ENCODE results near the gene ATXN3L. TPM values are rescaled to one million over a fixed set of nuclear protein-coding genes. Genes with fewer than 3 reads are reported as not detected.
"Not testable (repeated sequence)": the region's sequence is repeated elsewhere in the genome, so short reads cannot be mapped to it uniquely, and the experiment has no call there.

ATXN3L gene
- polyA plus RNA-seq, 10 donors, result not detected

DNA sequence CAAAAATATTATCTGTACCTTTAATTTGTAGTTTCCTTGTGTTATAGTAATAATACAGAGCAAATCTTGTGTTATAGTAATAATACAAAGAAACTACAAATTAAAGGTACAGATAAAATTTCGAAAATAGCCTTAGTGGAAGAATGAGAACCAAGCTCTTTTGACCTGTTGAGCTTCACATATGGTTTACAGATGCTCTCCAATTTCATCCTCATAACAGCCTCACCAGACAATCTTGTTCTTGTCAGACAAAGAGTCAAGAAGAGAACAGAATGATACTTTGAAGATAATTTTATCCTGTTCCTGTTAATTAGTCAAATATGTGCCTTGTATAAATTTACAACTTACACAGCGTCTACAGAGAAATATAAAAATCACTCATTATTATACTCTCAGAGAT lies 12.8 kb downstream of the ATXN3L start:
- DNase-seq, result no peak

DNA sequence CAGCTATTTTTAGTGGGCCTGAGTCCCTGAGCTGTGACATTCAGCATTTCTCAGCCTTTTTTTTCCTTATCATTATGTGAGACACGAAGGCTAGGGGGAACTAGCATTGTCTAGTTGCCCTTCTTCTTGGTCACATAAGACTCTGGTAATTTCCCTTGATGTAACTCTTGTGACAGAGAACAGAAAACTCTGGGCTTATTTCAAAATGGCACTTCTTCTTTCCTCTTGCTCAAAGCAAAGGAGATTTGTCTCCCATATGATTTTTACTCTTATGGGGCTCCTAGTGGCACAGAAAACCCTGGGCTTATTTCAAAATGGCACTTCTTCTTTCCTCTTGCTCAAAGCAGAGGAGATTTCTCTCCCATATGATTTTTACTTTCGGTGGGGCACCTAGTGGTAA lies 14.7 kb downstream of the ATXN3L start:
- no peak for DNase-seq

DNA sequence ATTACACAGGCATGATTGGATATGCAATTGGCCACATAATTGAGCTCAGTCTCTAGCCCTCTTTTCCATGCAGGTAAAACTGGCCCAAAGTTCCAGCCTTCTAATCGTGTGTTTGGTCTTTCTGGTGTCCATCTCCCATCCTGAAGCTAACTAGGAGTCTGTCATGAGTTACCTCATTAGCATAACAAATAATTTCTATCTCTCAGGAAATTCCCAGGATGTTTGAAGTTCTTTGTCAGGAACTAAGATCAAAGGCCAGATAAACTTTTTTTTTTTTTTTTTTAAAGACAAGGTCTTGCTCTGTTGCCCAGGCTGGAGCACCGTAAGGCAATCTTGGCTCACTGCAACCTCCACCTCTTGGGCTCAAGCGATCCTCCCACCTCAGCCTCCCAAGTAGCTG lies 15.8 kb downstream of the ATXN3L start:
- no peak for DNase-seq

DNA sequence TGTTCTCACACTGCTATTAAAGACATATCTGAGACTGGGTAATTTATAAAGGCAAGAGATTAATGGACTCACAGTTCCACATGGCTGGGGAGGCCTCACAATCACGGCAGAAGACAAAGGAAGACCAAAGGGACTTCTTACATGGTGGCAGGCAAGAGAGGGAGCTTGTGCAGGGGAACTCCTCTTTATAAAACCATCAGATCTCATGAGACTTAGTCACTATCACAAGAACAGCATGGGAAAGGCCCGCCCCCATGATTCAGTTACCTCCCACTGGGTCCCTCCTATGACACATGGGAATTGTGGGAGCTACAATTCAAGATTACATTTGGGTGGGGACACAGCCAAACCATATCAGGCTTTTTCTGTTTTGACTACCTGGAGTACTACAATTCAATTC lies 16.6 kb downstream of the ATXN3L start:
- DNase-seq, result not testable (repeated sequence)

DNA sequence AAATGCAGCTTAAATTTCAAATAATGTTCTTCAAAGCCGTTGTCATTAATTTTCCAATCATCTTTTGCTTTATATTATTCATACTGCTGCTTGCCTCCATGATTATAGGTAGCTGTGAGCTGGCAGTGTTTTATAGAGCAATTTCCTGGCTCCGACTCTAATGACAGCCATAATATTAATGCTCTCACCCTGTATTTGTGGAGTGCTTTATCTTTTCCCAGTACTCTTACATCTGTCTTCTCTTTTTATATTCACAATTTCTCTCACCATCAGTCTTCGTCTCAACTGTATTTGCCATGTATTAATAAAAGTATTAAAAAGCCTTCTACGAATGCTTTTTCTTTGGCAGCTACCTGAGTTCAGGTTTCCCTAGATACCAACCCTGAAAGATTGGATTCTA lies 21.0 kb downstream of the ATXN3L start:
- DNase-seq, result no peak

DNA sequence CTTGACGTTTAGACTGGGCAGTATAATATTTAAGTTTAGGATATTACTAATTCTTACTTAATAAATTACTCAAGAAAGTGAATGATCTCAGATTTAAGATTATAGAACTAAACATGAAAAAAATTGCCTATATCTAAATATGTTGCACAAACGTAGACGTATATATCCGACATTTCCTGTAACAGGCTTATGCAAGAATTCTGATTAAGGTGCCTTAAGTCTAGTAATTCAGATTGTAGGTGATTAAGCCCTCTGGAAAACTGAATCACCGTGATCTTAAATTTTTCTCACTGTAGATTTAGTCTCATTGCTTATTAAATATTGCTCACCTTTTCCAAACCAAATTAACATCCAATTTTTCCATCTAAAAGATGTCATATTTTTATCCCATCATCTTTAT lies 24.0 kb downstream of the ATXN3L start:
- no peak for DNase-seq

DNA sequence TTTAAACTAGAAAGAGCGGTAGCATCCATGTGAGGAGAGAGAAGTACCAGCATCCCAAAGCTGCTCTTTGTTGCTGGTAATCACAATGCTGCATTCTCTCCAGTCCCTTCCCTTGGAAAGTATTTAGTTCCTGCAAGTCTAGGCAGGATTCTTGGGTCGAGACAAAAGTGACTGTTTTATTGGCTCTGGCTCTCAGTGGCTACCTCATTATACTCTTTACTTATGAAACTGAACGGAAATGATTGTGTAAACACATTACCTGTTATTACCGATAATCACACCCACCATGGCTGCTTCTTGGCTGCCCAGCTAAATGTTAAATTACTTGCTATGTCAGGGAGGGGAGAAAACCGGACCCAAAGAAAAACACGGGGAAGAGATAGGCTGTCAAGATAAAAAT lies 26.2 kb downstream of the ATXN3L start:
- no peak for DNase-seq

DNA sequence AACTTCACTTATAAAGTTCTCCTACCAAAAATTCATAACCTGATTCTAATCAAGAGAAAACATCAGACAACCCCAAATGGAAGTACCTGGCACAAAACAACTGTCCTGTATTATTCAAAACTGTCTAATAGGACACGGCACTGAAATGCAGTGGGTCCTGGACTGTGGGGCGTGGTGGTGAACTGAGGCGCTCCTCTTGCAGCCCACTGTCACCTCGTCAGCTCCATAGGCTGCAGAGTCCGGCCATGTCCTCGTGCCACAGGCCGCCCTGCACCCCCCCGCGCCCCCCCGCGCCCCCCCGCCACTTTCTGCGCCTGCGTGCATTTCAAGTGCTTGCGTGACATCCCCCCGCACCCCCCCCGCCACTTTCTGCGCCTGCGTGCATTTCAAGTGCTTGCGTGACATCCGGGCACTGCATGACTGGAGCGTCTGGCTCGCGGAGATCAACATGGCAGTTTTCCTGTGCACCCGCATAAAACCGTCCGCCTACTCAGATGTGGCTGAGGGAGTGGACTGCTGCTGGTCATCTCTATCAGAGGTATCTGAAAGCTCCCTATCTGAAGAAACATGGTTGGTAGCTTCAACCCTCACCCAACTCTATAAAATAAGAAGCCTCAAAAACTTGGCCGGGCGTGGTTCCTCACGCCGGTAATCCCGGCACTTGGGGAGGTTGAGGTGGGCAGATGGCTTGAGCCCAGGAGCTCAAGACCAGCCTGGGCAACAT lies 28.8 kb downstream of the ATXN3L start:
- DNase-seq, result no peak

DNA sequence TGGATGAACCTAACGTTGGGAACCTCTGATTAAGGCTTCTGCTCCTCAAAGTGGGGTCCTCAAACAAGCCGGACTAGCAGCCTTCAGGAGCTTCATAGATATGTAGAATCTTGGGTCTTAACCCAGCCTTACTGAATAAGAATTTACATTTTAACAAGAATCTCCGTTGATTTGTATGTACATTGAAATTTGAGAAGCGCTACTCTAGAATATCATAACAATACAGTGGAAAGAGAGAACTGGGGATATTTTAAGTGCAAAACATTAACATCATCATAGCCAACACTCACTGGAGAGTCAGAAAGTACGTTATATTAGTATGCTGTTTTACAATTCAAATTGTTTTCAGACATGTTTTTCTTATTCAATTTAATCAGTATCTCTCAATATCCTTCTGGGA lies 31.2 kb downstream of the ATXN3L start:
- no peak for DNase-seq

DNA sequence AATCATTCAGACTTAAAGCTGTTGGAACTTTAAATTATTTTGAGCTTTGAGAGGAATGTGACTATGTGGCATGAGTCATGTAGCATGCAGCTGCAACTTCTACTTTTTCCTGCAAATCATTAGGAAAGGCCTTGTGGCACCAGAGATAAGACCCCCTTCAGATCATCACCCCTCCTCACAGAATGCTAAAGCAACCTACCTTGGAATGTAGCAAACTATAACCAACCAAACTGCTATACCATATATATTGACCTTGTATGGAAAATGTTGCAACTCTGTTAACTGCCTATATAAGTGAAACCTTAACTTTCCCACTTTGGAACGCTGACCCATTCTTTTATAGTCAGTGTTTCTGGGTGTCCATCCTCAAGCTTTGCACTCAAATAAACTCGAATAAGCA lies 32.0 kb downstream of the ATXN3L start:
- peak in 1 of 3 donors; percentile 68 for DNase-seq

DNA sequence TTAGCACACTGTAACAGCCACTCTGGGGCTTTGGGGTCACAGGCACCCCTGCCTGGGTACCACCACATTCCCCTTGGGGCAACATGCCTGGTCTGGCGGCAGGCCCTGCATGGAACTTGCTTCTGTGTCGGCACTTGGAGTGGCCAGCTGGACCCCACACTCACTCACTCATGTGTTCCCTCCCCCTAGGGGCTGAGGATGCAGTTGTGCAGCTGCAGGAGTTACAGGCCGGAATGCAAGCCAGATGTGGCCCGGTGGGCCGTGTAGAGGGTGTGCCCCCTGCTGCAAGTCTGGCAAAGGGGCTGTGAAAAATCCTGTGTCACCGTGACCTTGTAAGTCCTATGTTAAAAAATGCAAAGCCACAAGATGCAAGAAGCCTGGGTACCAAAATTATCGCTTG lies 34.2 kb downstream of the ATXN3L start:
- peak in 1 of 3 donors; percentile 53 for DNase-seq

DNA sequence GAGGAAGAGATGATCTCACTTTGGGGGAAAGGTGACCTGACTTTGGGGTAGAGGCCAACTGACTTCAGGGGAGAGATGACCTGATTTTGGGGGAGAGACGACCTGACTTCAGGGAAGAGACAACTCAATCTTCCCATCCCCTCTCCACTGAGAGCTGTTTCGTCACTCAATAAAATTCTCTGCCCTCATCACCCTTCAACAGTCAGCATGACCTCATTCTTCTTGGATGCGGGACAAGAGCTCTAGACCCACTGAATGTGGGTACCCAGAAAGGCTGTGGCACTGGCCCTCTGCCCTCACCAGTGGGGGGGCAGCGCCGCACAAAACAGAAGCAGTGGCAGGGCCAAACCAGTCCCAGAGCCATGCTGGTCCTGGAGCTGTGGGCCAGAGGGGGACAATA lies 34.6 kb downstream of the ATXN3L start:
- DNase-seq, result no peak

DNA sequence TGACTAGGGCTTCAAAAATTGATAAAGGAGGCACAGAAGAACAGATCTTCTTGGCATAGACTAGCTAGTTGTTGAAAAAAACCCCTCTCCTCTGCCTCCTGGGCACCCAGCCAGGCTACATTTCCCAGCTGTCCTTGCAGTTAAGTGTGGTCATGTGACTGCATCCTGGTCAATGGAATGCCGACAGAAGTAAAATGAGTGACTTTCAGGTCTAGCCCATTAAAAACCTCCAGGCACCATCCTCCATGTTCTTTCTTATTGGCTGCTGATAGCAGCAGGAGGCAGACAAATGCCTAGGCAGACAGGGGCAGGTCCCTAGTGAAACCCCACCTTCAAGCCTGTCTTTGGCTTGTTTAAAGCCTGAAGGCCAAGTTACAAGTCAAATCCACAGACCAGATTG lies 35.3 kb downstream of the ATXN3L start:
- no peak for DNase-seq

DNA sequence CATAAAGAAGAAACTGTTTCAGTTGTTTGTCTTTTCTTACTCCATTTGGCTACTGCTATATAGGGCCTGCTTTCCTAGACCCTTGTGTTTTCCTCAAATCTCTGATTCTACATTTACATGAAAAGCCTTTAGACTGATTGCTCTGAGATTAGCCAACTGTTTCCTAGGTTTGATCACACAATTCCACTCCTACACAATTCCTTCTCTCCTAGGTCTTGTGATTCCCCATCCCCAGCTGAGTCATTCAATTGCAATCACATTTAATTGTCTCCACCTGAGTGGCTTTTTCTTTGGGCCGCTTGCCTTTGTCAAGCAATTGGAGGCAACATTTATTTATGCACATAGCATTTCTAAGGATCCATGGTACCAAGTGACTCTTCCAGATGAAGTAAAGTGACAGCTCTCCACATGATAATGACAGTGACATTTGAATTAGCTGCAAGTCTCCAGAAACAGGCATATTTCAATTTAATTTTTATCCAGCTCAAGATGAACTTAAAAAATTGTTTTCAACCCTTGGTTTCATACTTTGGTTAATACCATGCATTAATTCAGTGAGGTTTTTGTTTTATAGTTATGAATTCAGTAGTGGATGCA lies 35.8 kb downstream of the ATXN3L start:
- peak in 1 of 3 donors; percentile 47 for DNase-seq

DNA sequence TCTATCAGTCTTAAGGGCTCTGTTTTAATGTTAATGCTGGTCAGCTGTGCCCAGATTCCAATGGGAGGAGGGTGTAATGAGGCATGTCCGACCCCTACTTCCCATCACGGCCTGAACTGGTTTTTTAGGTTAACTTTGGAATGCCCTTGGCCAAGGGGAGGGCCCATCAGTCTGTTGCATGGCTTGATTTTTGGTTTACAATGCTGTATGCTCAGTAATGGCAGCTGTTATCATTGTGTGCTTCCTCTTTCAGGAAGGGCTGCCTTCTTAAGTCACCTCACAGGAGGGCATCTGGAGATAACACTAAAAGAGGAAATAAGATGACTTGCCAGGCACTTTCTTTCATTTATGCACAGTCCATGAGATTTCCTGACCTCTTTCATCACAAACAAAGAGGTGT lies 36.3 kb downstream of the ATXN3L start:
- no peak for DNase-seq

DNA sequence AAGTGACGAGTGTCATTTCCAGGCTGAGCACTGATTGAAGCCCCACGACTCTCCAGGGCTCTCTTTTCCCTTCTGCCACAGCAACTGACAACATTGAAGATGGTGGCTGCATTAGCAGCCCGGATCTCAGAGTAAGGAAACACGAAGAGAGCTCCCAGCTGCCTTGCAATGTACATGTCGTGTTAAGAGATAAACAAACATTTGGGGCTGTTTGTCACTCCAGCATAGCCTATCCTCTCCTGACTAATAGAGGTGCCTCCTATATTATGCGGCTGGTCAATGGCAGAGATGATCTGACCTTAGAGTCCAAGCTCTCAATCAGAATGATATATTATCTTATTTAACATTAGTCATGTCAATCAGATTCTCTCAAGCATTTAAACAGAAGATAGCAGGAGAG lies 38.6 kb downstream of the ATXN3L start:
- DNase-seq, result no peak

DNA sequence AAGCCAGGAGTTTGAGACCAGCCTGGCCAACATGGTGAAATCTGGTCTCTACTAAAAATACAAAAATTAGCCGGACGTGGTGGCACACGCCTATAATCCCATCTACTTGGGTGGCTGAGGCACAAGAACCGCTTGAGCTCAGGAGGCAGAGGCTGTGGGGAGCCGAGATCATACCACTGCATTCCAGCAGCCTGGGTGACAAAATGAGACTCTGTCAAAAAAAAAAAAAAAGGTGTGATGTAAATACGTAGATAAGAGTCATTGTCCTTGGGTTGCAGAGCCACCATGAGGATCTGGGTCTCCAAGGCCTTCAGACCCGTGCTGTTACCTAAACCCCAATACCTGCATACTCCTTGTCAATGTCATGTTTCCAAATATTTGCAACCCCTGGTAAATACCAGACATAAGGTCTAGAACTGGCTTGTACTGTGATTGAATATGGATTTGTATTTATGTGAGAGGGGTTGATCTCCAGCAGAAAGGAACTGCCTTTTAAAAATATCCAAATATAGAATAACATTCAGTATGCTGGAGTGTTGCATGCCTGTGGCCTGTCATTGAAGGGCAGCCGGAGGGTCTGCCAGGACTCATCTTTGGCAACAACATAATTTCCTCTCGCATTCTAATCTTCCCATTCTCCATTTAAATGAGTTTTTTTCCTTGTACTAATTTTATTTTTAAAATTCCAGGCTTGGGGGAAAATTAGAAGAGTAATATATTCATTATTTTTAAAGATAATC lies 40.4 kb downstream of the ATXN3L start:
- no peak for DNase-seq

DNA sequence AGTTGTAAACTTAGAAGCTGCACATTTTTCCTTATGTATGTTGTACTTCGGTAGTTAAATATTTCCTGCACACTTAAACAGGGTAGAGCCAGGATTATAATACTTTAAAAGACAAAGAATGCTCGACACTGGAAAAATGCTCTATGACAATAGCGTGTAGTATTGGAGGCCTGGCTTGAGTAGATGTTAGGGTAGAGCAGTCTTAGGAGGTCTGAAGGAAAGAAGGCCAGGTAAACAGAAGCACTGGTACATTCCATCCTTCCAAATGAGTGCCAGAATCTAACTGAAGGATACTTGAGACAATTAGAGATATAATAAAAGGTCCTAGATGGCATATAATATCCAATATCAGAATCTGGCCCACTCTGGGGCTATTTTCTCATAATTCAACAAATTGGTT lies 42.3 kb downstream of the ATXN3L start:
- DNase-seq, result no peak

DNA sequence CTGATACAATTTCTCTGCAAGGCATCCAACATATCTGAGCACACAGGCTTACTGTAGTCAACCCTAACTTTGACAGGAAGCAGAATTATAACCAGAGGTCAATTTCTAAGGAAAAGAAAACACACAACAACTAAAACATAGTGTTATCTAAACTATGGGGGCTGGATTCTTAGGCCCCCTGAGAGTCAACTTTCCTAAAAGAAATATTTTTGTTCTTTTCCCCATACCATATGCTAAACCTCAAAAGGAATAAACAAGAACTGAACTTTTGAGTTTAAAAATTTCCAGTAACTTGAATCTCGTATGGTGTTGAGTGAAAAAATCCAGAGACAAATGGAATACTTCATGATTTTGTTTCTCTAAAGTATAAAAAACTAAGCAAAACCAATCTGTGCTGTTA lies 42.9 kb downstream of the ATXN3L start:
- DNase-seq, result no peak

DNA sequence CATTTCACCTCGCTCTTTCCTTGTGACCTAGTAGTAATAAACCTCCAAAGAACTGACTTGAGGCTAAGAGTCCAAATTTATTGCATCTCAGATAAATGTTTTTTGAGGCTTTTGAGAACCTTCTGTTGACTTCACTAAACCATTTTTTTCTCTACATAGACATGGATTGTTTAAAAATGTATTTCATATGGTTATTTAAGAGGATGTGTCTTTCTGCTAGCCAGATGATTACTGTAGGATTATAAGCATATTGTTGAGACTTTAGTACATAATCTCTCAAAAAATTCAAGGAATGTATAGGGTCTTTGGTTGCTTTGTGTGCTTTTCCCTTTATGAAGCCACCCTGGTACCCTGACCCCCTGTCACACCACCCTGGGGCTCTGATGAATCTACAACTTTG lies 44.8 kb downstream of the ATXN3L start:
- DNase-seq, result no peak

DNA sequence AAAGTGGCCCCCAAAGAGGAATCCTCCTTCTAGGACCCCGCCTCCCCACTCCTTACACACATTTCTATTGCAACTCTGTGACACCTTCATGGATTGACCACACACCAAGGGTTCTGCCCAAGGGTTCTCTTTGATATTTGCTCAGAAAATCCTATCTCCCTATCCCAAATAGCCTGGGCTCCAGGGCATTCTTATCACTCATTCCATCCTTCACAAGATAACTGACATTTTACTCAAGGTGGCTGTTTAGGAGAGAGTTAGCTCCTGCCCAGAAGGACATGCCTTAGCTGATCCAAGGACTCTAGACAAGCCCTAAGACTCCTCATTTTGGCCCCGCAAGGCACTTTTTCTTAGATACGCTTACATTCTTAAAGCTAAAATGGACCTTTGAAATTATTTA lies 47.4 kb downstream of the ATXN3L start:
- no peak for DNase-seq

DNA sequence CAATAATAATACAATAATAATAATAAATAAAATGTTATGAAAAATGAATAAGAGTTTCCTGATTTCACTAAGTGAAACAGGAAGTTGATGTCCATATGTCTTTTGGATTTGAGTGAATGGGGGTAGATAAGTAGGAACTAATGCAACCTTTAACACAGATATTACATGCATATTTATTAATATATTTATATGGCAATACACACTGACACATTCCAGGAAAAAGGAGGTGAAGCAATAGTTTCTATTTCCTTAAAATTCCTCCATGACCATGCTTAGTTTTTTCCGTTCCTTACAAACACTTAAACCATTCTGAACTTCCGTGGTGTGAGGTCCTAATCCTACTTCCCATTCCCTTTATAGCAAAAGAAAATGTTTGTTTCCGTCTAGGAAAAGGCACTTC lies 48.3 kb downstream of the ATXN3L start:
- DNase-seq, result no peak

DNA sequence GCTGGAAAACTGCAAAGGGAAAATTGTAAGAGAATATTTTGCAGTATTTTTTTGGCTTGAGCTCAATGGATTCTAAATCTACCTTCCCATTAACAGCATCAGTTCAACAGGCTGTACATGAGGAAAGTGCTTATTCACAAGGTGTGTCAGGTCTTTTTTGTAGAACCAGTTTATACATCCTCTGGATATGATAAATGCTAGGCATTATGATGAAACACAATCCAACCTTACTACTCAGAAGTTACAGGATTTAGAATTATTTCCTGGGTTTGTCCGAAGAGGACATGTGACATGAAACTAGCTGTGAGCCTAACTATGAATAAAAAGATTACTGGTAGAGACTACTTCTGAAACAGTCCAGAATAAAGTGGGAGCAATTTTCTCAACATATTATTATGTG lies 49.5 kb downstream of the ATXN3L start:
- DNase-seq, result no peak

All from muscle of back (tissue), 11 donors.